Putamen (tissue), 1 donor: ENCODE data around the gene SLC25A48.

Experiments
- DNase-seq: peaks from one replicate; pipeline ENCODE4 v3.0.0-alpha.2; 2016; ENCODE audit warnings: low spot score

The SLC25A48 gene

GRCh38 chr5:135881244-135881643, 46.8 kb downstream of the SLC25A48 start:
- peak; percentile 63 for DNase-seq

- no peak for DNase-seq
Measured at GRCh38 chr5:135881819-135882218, 47.4 kb downstream of the SLC25A48 start.

- DNase-seq = no peak
Measured at GRCh38 chr5:135883026-135883425, 48.6 kb downstream of the SLC25A48 start.

- no peak for DNase-seq
Measured at GRCh38 chr5:135883441-135883840, 49.0 kb downstream of the SLC25A48 start.

- no peak for DNase-seq
Measured at GRCh38 chr5:135885031-135885430, 50.6 kb downstream of the SLC25A48 start.

GRCh38 chr5:135886136-135886535, 51.7 kb downstream of the SLC25A48 start:
- DNase-seq = no peak

- DNase-seq = no peak
Measured at GRCh38 chr5:135887447-135887864, 53.0 kb downstream of the SLC25A48 start.

- no peak for DNase-seq
Measured at GRCh38 chr5:135887881-135888614, 53.6 kb downstream of the SLC25A48 start.

- no peak for DNase-seq
Measured at GRCh38 chr5:135890296-135890695, 55.8 kb downstream of the SLC25A48 start.

- no peak for DNase-seq
Measured at GRCh38 chr5:135890867-135891266, 56.4 kb downstream of the SLC25A48 start.

GRCh38 chr5:135891268-135891667, 56.8 kb downstream of the SLC25A48 start:
- no peak for DNase-seq

GRCh38 chr5:135891791-135892190, 57.3 kb downstream of the SLC25A48 start:
- DNase-seq = no peak

GRCh38 chr5:135894276-135894675, 59.8 kb downstream of the SLC25A48 start:
- DNase-seq = no peak

- DNase-seq = no peak
Measured at GRCh38 chr5:135894789-135895188, 60.3 kb downstream of the SLC25A48 start.

- no peak for DNase-seq
Measured at GRCh38 chr5:135895474-135896006, 61.1 kb downstream of the SLC25A48 start, which contains the start of gene IL9. IL9 (minus strand) TSS chr5:135895841; CDS start chr5:135895816, 25 bp downstream.

- no peak for DNase-seq
Measured at GRCh38 chr5:135898651-135899050, 64.2 kb downstream of the SLC25A48 start.

- DNase-seq = no peak
Measured at GRCh38 chr5:135900276-135900675, 65.8 kb downstream of the SLC25A48 start.

- no peak for DNase-seq
Measured at GRCh38 chr5:135901633-135902032, 67.2 kb downstream of the SLC25A48 start.

- no peak for DNase-seq
Measured at GRCh38 chr5:135905144-135905543, 70.7 kb downstream of the SLC25A48 start.

GRCh38 chr5:135913713-135914626, 79.5 kb downstream of the SLC25A48 start:
- no peak for DNase-seq

- no peak for DNase-seq
Measured at GRCh38 chr5:135915466-135916001, 81.1 kb downstream of the SLC25A48 start.

- DNase-seq = peak; percentile 9
Measured at GRCh38 chr5:135916638-135917263, 82.3 kb downstream of the SLC25A48 start.
